Type B pancreatic cell (in vitro differentiated cells): Measurements from ENCODE around the gene SPESP1. TPM values are rescaled to one million over a fixed set of nuclear protein-coding genes. Genes with fewer than 3 reads are reported as not detected.

Experiments
- DNase-seq: peaks from one replicate; pipeline ENCODE4 v3.0.0; 2021; ENCODE audit warnings: mixed read lengths; ENCODE audit not compliant: unreplicated experiment; ENCODE audit errors: extremely low spot score
- H3K27ac Mint-ChIP-seq: 2 replicates; pipeline ENCODE4 v1.8.0; 2021; ENCODE audit warnings: mild to moderate bottlenecking, mixed read lengths
- H3K27me3 Mint-ChIP-seq: 2 replicates; pipeline ENCODE4 v1.8.0; 2021; ENCODE audit warnings: mixed read lengths
- H3K36me3 Mint-ChIP-seq: 2 replicates; pipeline ENCODE4 v1.8.0; 2021; ENCODE audit warnings: mixed read lengths
- H3K4me1 Mint-ChIP-seq: one replicate; pipeline ENCODE4 v1.8.0; 2021; ENCODE audit warnings: mixed read lengths; ENCODE audit not compliant: unreplicated experiment
- H3K4me3 Mint-ChIP-seq: 2 replicates; pipeline ENCODE4 v1.8.0; 2021; ENCODE audit warnings: mild to moderate bottlenecking, mixed read lengths
- H3K9me3 Mint-ChIP-seq: 2 replicates; pipeline ENCODE4 v1.8.0; 2021; ENCODE audit warnings: mixed read lengths
- CTCF ChIP-seq: fragments of 200-600 bp; sonication (generic); conservative IDR thresholded peaks from 2 replicates; pipeline ENCODE4 v1.5.0; 2021; ENCODE audit warnings: antibody characterized with exemption, mild to moderate bottlenecking
- total RNA-seq: library from RNA; stranded (reverse); gene quantifications from 2 replicates; pipeline ENCODE4 v1.2.1, GENCODE V29; 2021; ENCODE audit warnings: low replicate concordance

The SPESP1 gene
- total RNA-seq, 1 donor from 2014 or later = not detected

GRCh38 chr15:68984586-68984985, 54.3 kb downstream of the SPESP1 start:
- peak overlapping the region; percentile 84 for H3K27ac Mint-ChIP-seq
- H3K4me1 Mint-ChIP-seq = peaks cover 11% of the 10 kb centered on the region
- no peaks in the 10 kb centered on the region for H3K9me3 Mint-ChIP-seq
- no peak for DNase-seq
- no peaks in the 10 kb centered on the region for H3K36me3 Mint-ChIP-seq
- H3K27me3 Mint-ChIP-seq = no peaks in the 10 kb centered on the region
- no peak overlapping the region for H3K4me3 Mint-ChIP-seq
- TF ChIP-seq CTCF = no peak

- Mint-ChIP-seq H3K9me3 (no peaks in the 10 kb centered on the region), H3K36me3 (no peaks in the 10 kb centered on the region), H3K27me3 (no peaks in the 10 kb centered on the region), H3K4me3 (no peak overlapping the region), H3K4me1 (peaks cover 11% of the 10 kb centered on the region), H3K27ac (no peak overlapping the region)
- no peak for DNase-seq
- TF ChIP-seq CTCF = no peak
Measured at GRCh38 chr15:68985361-68985891, 55.1 kb downstream of the SPESP1 start.

GRCh38 chr15:68986322-68986721, 56.0 kb downstream of the SPESP1 start:
- H3K36me3 Mint-ChIP-seq = no peaks in the 10 kb centered on the region
- no peaks in the 10 kb centered on the region for H3K9me3 Mint-ChIP-seq
- no peak overlapping the region for H3K4me3 Mint-ChIP-seq
- no peak for DNase-seq
- peaks cover 3% of the 10 kb centered on the region for H3K27me3 Mint-ChIP-seq
- peaks cover 11% of the 10 kb centered on the region for H3K4me1 Mint-ChIP-seq
- H3K27ac Mint-ChIP-seq = no peak overlapping the region
- no peak for TF ChIP-seq CTCF

- TF ChIP-seq CTCF = no peak
- DNase-seq = no peak
- no peaks in the 10 kb centered on the region for H3K9me3 Mint-ChIP-seq
- H3K27ac Mint-ChIP-seq = no peak overlapping the region
- peaks cover 17% of the 10 kb centered on the region for H3K4me1 Mint-ChIP-seq
- no peaks in the 10 kb centered on the region for H3K36me3 Mint-ChIP-seq
- no peak overlapping the region for H3K4me3 Mint-ChIP-seq
- H3K27me3 Mint-ChIP-seq = peaks cover 3% of the 10 kb centered on the region
Measured at GRCh38 chr15:68987120-68987519, 56.8 kb downstream of the SPESP1 start.

- DNase-seq = no peak
- H3K27ac Mint-ChIP-seq = no peak overlapping the region
- peaks cover 3% of the 10 kb centered on the region for H3K27me3 Mint-ChIP-seq
- H3K9me3 Mint-ChIP-seq = no peaks in the 10 kb centered on the region
- TF ChIP-seq CTCF = no peak
- peaks cover 21% of the 10 kb centered on the region for H3K4me1 Mint-ChIP-seq
- H3K36me3 Mint-ChIP-seq = no peaks in the 10 kb centered on the region
- H3K4me3 Mint-ChIP-seq = no peak overlapping the region
Measured at GRCh38 chr15:68987676-68988075, 57.4 kb downstream of the SPESP1 start.
